GM06990 (cell line): Measurements from ENCODE around the gene ZNF536.

Source experiments
- DNase-seq: peaks from one replicate; pipeline ENCODE4 v3.0.0-alpha.2; 2011; ENCODE audit not compliant: insufficient read length; ENCODE audit errors: extremely low read depth
- H3K27me3 ChIP-seq: replicated peaks from 2 replicates; pipeline ENCODE4 v1.6.0; 2011; ENCODE audit warnings: low read length; ENCODE audit not compliant: control insufficient read depth, insufficient read depth
- H3K36me3 ChIP-seq: 2 replicates; pipeline ENCODE4 v1.5.1; 2011; ENCODE audit warnings: low read length; ENCODE audit not compliant: control insufficient read depth, insufficient read depth
- H3K4me3 ChIP-seq: replicated peaks from 2 replicates; pipeline ENCODE4 v1.5.1; 2011; ENCODE audit warnings: low read depth, mild to moderate bottlenecking, control low read depth, low read length
- TF ChIP-seq, protein P1 (sequence below): IDR thresholded peaks from 2 replicates; pipeline ENCODE4 v1.5.1; 2011; ENCODE audit warnings: low read length, control low read depth, mild to moderate bottlenecking, inconsistent platforms; ENCODE audit not compliant: insufficient read depth, poor library complexity, severe bottlenecking

ZNF536 gene

DNA sequence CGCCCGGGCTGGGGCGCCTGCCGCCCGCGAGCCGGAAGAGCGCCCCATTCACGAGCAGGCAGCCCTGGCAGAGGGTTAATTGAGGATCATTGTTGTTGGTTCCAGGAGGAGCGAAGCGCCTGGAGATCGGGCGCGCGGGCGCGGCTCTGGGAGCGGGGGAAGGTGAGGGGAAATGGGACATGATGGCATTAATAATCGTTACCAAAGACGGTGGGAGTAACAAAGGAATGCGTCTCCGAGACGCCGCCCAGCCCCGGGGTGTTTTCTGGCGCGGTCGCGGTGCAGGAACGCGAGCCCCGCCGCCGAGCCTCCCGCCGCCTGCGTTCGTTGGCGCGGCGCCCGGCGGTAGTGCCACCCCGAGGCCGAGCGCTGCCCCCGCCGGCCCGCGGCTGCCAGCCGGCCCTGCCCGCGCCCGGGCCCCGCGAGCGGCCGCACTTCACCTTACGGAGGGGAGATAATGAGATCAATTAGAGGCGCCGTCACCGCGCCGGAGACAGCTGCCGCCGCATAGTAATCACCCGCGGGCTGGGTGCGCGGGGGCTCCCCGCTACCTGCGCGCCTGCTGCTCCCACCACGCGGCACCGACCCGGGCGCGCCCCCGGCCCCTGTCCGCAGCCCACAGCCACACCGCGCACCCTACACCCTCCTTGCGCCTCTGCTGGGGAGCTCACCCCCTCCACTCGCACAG, 2.8 kb downstream of the ZNF536 start:
- H3K27me3 ChIP-seq = no peaks in the 10 kb centered on the region
- H3K4me3 ChIP-seq = no peak overlapping the region
- TF ChIP-seq, protein P1, sequence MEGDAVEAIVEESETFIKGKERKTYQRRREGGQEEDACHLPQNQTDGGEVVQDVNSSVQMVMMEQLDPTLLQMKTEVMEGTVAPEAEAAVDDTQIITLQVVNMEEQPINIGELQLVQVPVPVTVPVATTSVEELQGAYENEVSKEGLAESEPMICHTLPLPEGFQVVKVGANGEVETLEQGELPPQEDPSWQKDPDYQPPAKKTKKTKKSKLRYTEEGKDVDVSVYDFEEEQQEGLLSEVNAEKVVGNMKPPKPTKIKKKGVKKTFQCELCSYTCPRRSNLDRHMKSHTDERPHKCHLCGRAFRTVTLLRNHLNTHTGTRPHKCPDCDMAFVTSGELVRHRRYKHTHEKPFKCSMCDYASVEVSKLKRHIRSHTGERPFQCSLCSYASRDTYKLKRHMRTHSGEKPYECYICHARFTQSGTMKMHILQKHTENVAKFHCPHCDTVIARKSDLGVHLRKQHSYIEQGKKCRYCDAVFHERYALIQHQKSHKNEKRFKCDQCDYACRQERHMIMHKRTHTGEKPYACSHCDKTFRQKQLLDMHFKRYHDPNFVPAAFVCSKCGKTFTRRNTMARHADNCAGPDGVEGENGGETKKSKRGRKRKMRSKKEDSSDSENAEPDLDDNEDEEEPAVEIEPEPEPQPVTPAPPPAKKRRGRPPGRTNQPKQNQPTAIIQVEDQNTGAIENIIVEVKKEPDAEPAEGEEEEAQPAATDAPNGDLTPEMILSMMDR = no peak

GRCh38 chr19:30375553-30376031, 3.4 kb downstream of the ZNF536 start:
- Histone ChIP-seq H3K36me3 (no peaks in the 10 kb centered on the region), H3K4me3 (no peak overlapping the region), H3K27me3 (no peaks in the 10 kb centered on the region)
- TF ChIP-seq, protein P1 = no peak
- no peak for DNase-seq

More for the DNA sequence above, 2.8 kb downstream of the ZNF536 start:
- no peaks in the 10 kb centered on the region for H3K36me3 ChIP-seq
- DNase-seq = no peak

DNA sequence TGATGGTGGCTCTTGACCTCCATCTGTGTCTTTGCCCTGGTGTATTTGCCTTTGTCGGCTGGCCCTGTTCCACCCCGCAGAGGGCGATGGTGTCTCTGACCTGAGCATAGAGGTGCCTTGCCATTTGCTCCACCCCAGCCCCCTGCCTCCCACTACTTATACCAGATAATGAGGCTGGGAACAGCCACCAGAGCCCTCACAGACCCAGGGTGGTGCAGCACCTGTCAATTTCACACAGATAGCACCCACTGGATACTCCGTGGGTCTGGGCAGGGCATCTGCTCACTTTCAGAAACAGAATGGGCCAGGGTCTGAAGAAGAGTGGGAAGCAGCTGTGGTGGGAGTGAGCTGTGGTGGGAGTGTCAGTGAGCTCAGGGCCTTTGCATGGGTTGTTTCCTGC, 4.1 kb downstream of the ZNF536 start:
- DNase-seq = no peak
- Histone ChIP-seq H3K27me3 (no peaks in the 10 kb centered on the region), H3K4me3 (no peak overlapping the region), H3K36me3 (no peaks in the 10 kb centered on the region)
- TF ChIP-seq, protein P1 = no peak

GRCh38 chr19:30376826-30377425, 4.7 kb downstream of the ZNF536 start:
- no peaks in the 10 kb centered on the region; the same call in 1 of the 2 replicates for H3K27me3 ChIP-seq
- DNase-seq = no peak
- TF ChIP-seq, protein P1 = no peak
- no peak overlapping the region for H3K4me3 ChIP-seq
- no peaks in the 10 kb centered on the region for H3K36me3 ChIP-seq

GRCh38 chr19:30378701-30379100, 6.5 kb downstream of the ZNF536 start:
- TF ChIP-seq, protein P1 = no peak
- H3K4me3 ChIP-seq = no peak overlapping the region
- no peaks in the 10 kb centered on the region; the same call in 1 of the 2 replicates for H3K27me3 ChIP-seq
- H3K36me3 ChIP-seq = no peaks in the 10 kb centered on the region
- DNase-seq = no peak
